ENCODE results near the gene MTHFD1. TPM values are rescaled to one million over a fixed set of nuclear protein-coding genes. Genes with fewer than 3 reads are reported as not detected.
A peak's percentile ranks its signal among the peaks of the same experiment; 100 is the strongest.

The MTHFD1 gene
- total RNA-seq, 1 experiment from 2014 or later = 38.5 TPM

DNA sequence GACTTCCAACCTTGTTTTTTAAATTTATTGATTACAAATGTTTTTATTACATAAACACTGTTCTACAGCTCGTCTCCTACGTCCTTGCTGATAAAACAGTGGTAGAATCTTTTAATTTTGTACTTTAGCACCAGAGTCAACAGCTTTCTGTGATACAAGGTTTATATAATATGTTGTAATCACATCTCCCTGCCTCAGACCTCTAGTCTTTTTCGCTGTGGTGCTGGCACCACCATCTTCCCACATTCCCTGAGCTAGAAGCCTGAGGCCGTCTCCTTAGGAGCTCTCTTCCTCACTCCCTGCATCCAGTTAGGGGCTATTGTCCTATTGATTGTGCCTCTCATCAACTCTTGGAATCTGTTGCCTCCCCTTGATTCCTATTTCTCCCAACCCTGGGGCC is 17.1 kb downstream of the MTHFD1 start:
- no peak for DNase-seq (ENCODE audit: low spot score)

DNA sequence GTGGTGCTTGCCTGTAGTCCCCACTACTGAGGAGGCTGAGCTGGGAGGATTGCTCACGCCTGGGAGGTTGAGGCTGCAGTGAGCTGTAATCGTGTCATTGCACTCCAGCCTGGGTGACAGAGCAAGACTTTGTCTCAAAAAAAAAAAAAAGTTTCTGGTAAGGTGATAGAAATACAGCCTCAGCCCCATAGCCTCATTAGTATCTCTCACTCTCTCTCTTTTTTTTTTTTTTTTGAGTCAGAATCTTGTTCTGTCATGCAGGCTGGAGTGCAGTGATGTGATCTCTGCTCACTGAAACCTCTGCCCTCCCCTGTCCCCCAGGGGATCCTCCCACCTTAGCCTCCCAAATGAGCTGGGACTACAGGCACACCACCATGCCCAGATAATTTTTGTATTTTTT is 19.2 kb downstream of the MTHFD1 start:
- no peak for DNase-seq (ENCODE audit: low spot score)

DNA sequence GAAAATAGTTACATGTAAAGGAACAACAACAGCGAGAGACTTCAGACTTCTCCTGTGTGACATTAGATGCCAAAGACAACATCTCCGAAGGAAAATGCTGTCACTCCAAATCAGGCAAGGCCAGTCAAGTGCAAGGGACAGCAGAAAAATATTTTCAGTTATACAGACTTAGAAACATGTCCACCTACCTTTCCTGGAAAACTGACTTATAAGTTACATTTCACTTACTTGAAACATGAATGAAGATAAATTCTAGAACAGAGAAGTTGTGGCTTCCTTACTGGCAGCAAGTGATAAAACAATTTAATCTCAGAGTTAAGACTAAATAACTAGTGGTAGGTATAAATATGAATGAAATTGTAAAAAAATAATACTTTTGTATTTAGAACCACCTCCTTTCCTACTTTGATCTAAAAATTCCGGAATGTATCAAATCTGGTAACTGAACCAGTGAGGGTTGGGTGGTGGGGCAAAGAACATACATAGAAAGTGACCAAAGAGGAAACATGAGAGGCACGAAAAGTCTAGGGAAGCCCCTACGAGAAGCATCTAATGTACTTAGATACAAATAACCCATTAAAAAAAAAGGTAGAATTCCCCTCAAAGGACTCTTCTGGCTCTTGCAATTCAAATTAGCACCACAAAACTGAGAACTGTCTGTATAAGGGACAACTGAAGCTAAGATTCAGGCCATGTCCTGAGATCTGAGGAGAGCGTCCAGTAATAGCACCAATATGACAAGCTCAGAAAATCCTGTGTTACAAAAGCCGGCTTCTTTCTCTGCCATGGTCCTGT is 21.2 kb downstream of the MTHFD1 start:
- DNase-seq (ENCODE audit: low spot score) = no peak

DNA sequence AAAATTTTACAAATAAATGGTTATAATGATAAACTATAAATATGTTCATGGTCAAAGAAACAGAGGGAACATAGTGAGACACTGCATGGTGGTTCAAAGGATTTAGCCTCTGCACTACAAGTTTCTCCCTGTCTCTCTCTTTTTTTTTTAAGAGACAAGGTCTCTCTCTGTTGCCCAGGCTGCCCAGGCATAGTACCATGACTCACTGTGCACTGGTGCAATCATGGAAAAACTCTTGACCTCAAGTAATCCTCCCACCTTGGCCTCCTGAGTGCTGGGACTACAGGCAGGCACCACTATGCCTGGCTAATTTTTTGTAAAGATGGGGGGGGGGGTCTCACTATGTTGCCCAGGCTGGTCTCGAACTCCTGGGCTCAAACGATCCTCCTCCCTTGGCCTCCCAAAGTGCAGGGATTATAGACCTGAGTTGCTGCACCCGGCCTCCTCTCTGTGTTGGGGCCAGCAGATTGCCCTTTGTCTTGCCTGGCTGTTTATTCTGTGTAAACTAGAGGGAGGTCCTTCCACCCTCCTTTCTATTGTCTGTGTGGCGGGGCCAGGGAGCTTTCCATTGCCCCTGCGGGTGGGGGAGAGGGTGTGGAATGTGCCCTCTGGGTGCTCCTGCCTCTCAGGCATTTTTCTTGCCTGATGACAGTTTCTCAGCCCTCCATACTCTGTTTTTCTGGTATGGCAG is 22.1 kb downstream of the MTHFD1 start:
- DNase-seq (ENCODE audit: low spot score) = no peak

DNA sequence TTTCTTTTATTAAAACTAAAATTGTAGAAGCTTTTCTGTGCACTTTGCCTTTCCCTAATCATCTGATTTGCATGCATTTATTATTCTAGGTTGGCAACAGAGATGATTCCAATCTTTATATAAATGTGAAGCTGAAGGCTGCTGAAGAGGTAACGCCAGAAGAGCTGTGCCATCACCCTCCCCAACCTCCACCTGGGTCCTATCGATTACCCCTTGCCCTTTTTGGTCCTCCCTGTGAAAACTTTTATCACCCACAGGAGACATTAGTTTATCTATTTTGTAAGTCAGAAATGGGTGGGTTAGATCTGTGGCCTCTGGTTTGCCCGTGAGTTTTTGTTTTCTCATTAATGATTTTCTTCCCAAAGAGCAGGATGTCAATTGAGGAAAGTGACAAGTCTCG is 22.8 kb downstream of the MTHFD1 start:
- no peak for DNase-seq (ENCODE audit: low spot score)

DNA sequence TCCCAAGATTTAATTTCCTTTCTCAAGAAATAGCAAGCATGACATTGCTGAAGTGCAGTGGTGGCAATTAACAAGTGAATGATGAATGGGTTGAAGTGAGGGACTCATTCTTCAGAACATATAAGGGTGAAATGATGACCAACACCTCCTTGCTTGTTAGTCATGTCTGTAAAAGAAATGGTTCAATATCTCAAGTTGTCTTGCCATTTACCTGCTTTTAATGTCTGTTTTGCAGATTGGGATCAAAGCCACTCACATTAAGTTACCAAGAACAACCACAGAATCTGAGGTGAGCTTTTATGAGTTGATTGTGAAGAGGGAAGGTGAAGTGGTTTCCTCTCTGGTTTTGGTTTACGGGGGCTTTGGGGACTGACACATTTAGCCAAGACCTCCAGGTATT is 24.1 kb downstream of the MTHFD1 start:
- no peak for DNase-seq (ENCODE audit: low spot score)

DNA sequence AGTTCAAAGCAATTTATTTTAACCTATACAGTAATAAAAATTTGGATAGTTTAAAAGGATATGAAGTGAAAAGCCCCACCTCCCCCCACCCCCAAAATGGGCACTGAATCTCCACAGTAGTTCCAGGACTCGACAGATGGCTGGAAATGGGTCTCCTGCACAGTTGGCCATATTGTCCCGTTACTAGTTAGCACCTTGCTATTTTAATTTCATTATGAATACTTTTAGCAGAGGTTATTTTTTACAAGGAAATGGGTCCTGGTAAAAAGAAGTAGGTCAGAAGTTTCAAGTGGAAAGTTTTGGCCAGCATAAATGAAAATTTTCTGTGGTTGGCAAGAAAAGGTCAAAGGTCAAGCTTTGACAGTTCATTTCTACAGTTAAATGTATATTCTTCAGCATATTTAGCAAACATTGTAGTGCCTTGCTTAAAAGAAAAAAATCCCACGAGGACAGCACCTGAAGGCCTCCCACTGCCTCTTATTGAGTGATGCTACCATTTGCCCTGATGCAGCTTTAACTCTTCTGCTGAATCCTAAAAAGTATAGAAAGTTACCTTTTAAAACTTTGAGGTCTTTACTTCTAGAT is 28.3 kb downstream of the MTHFD1 start:
- no peak for DNase-seq (ENCODE audit: low spot score)

DNA sequence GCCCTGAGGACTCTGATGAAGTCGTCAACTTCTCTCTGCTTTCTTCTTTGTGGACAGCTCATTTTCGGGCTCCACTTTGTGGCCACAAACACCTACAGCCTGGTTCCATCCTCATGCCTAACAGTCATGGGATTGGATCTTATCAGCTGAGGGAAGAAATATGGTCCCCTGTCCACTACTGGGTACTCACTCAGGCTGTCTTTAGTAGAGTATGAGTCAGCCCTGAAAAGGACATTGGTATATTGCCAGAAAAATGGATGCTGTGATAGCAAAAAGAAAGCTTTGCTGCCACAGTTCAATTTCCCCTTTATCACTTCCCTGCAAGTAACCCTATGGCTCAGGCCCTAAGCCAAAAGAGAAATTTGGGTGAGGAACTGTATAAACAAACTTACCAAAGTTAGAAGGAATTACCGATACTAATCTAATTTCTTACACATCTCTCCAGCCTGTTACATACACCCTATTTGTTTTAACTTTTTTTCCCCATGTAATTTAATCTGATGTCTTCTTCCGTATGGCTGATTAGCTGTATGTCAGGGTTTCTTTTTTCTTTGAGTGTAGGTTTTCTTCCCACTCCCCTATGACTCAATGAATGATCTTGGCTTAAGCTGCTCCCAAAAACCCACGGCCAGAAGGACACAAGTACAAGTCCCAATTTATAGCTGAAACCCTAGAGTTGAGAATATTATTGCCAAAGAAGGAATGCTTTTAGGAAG is 29.1 kb downstream of the MTHFD1 start:
- DNase-seq (ENCODE audit: low spot score) = no peak

DNA sequence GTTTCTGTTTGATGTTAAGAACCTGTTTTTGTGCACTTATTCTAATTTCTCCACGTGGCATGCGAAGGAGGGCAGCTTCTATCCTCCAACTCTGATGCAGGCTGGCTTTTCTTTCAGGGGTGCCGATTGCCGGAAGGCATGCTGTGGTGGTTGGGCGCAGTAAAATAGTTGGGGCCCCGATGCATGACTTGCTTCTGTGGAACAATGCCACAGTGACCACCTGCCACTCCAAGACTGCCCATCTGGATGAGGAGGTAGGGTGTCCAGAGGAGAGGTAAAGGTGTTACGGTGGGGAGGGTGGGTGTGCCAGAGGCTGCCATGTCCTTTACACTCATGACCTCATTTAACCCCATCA is 29.6 kb downstream of the MTHFD1 start:
- no peak for DNase-seq (ENCODE audit: low spot score)

DNA sequence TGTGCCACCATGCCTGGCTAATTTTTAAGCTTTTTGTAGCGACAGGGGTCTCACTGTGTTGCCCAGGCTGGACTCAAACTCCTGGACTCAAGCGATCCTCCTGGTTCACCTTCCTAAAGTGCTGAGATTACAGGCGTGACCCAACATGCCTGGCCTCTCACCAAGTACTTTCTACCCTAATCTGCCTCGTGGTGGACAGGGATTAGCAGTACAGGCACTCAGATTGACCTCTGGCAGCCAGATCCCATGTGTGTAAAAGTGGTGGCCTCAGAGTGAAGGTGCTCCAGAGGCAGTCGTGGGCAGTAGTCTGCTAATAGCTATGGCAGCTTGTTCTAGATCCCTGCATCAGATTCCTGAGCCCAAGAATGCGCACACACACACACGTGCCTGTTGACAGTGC is 30.9 kb downstream of the MTHFD1 start:
- DNase-seq (ENCODE audit: low spot score) = no peak

DNA sequence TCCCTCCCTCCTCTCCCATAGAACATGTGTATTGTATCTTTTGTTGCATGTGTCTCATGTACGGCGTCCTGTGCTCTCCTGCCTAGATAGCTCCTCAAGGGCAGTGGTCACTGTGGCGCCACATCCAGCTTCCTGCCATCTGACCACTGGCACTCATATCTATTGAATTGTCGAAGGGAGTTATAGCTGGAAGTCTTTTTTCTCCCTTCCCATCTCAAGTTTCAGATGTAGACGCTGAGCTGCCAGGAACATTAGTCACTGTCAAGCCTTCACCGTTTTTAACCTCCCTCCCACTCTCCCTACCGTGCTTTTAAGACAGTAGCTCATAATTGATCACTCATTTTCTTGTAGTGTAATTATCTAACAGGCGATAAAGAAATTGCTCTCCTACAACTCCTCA is 33.0 kb downstream of the MTHFD1 start:
- DNase-seq (ENCODE audit: low spot score) = no peak

DNA sequence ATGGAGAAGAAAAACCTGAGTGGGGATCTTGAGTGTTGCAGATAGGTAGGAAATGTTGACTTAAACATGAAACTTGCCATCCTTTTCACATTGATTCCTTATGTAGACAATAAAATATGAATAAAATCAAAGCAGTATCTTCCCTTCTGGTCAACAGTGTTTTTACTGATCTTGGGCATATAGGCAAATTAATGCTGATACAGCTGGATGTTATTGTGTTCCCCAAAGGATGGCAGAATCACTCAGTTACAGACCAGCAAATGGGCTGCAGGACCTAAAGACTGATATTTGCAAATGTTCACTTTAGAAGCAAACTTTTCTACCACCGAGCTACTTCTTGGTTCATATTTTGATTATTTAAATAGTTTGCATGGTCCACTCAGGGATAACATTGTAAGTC is 33.9 kb downstream of the MTHFD1 start:
- DNase-seq (ENCODE audit: low spot score) = no peak

DNA sequence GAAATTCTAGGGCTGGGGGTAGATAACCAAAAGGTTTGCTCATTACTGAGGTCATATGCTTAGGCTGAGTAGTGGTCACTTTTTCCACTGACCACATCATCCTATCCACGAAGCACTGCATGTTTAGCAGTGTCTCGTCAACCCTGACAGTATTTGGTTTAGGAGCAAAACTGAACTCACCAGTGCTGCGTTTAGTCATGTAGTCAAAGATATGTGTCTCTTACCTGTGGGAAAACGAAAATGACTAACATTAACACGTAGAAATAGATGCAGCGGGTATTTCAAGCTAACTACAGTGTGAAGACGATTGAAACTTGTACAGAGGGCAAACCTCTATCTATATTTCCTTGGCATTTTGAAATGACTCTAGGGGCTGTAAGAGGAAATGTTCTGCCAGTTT is 34.6 kb downstream of the MTHFD1 start:
- no peak for DNase-seq (ENCODE audit: low spot score)

DNA sequence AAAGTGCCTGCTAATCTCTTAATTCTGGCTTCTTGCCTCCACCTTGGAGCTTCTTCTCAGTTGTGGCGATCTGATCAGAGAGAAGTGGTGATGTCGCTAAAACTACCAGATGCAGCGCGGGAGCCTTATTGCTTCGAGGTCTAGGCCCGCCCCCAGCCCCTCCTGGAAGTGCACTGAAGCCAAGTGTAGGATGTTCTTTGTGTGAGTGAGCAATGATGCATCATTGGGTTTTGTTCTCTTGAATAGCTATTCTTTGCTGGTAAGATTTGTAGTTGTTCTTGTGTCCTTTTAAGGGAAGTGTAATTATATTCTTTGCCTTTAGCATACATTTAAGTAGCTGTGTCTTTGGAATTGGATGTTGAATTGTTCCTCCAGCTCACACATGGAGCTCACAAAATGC is 35.8 kb downstream of the MTHFD1 start:
- no peak for DNase-seq (ENCODE audit: low spot score)

DNA sequence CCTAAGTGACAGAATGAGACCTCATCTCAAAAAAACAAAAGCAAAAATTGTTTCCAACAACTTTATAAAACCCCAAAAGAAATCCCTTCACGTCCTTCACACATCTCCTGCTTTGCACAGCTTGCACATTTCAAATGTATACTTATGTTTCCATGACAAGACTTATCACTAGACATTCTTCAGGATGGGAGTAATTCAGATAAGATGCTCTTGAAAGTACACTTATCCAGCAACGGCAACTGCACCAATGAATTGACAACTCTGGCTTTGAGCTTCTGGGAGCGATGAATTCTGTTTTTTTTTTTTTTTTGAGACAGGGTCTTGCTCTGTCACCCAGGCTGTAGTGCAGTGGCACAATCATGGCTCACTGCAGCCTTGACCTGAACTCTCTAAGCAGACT is 46.4 kb downstream of the MTHFD1 start:
- no peak for DNase-seq (ENCODE audit: low spot score)

DNA sequence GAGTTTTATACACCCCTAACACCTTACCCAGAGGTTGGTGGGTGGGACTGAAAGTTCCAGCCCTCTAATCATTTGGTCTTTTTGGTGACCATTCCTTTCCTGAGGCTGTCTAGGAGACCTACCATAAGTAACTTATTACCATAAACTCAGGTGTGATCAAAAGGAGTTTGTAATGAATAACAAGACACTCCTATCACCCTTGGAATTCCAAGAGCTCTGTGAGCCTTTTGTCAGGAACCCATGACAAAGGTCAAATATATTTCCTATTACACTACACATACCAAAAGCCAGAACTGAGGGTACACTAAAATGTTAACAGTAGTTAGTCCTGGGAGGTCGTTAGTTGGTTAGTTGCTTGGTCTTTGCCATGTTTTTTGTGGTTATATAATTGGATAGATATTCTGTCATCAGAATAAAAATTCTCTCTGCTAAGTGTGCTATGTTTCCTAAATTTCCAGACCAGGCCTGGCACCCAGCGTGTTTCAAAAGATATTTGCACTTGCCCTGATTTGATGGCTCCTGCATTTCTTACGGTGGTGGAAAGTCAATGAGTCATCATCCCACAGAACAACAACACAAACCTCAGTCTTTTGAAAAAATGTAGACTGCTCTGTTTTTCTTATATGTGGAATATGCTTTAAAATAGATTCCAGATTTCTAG is 50.2 kb downstream of the MTHFD1 start:
- peak; percentile 60 for DNase-seq (ENCODE audit: low spot score)

DNA sequence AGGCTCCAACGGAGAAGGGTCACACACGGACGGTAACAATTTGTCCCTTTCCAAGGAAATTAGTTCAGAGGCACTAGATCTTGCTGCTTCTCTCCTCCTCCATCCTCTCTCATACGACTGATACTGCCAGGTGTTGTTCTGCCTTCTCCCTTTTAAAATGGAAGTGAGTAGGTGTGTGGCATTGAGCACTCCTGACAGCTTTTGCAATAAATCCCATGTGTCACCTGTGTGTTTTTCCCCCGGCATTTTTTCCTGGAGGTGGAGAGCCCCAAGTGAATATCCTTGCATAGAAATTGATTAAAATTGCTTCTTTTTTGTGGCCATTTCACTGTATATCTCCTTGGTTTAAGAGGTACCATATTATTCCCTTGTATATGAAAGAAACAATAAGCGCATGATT is 51.0 kb downstream of the MTHFD1 start:
- DNase-seq (ENCODE audit: low spot score) = no peak

DNA sequence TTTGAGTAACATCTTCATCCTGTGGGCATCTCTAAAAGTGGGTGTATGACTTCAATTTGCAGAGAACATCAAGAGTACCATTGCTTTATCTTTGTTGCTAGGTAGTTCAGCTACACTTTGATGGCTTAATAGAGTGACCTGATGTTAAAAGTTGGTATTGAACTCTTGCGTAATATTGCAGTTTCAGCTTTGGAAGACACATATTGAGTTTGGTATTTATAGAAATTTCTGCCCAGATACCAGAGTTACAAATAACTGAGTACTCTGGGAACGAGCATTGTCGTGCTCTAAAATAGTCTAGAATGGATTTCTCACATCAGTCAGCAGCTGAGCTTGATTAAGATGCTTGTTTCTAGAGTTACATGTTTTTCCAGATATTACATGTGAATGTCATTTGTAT is 52.3 kb downstream of the MTHFD1 start:
- no peak for DNase-seq (ENCODE audit: low spot score)

DNA sequence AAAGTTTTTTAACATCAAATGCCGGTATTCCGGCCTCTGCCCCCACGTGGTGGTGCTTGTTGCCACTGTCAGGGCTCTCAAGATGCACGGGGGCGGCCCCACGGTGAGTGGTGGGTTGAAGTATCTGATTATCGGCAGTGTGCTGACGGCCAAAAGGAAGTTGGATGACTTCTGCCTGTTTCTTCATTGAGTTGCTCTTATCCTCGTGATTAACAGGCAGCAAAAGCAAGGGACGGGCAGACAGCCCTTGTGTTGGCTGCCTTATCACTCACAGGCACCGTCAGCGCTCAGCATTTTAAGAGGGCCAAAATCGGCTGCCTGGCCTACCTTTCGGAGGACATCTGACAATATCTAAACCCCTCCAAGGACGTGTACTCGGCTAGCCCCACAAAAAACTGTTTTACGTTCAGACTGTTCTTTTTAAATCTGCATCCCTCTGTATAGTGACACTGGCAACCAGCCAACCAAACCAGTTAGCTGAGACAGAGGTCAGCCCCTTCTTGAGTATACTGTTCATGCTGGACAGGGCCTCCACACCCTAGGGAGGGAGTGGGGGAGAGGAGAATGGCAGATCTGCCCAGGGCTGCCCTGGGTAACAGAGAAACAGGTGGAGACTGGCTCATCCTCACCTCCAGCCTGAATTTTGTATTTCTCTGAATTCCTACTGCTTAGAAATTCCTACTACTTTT is 54.3 kb downstream of the MTHFD1 start:
- DNase-seq (ENCODE audit: low spot score) = no peak

DNA sequence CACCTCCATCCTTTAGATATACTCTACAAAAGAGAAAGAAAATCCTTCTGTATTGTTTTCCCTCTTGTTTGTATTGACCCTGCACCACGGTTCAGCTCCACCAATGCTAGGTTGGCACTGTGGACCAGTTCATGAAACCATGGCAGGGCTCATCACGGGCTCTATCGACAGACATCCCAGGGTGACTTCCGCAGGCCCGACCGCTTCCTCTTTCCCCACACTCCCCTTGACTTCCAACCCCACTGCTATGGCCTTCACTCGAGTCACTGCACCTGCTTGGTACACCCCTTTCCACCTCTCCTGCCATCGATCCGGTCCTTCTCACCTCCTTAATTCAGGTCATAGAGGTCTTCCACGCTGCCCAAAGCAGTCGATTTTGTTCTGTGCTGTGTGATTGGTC is 56.0 kb downstream of the MTHFD1 start:
- DNase-seq (ENCODE audit: low spot score) = no peak

Measured in HT-29 (cell line).